ENCODE data around the gene PID1. TPM values are rescaled to one million over a fixed set of nuclear protein-coding genes. Genes with fewer than 3 reads are reported as not detected.

Gene PID1
- polyA plus RNA-seq, 3 donors, result 61.8 to 117 (median 62.3) TPM

DNA sequence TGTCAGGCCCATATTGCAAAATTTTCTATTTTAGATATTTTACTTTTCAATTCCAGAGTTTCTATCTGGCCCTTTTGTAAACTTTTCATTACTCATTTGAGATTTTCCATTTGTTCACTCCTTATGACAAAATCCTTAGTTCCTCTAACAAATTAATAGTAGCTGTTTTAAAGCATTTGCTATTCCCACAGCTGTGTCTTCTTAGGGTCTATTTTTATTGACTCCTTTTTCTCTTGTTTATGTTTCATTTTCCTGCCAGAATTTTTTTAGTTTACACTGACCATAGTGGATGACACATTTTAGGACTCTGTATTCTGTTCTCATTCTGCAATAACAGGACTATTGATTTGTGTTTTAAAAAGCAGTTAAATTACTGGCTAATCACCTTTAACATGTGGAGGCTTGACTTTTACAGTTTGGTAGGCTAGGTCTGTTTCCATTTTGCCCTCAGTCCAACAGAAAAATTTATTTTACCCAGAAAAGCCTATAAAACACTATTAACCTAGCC is 30.0 kb downstream of the PID1 start:
- peaks cover 19 to 50% (median 24%) of the 10 kb centered on the region in 7 donors for H3K9me3 Mint-ChIP-seq
- intact Hi-C loops (cut with micrococcal nuclease), result no loop called here
- Histone ChIP-seq H3K79me2 (ENCODE audit: insufficient read depth, low read length) (no peaks in the 10 kb centered on the region), H3K4me2 (replicated peaks; ENCODE audit: extremely low read depth, low read length, poor library complexity, severe bottlenecking) (no peak overlapping the region), H3K27ac (ENCODE audit: low read depth in 1 of 2, low read length in 2 of 2) (no peak overlapping the region), H3K36me3 (replicated peaks in 1 of 2; ENCODE audit: control insufficient read depth in 1 of 2, insufficient read depth in 2 of 2, low read length in 2 of 2) (peaks cover 0 to 10% of the 10 kb centered on the region in 2 donors), H3K4me3 (replicated peaks in 1 of 3; ENCODE audit: low read depth in 2 of 3, low read length in 3 of 3) (no peak overlapping the region), H4K20me1 (ENCODE audit: insufficient read depth, low read length) (peaks cover 96% of the 10 kb centered on the region), H3K9ac (ENCODE audit: insufficient read depth, low read length, poor library complexity, severe bottlenecking) (no peak overlapping the region), H3K4me1 (ENCODE audit: control insufficient read depth in 1 of 2, insufficient read depth in 2 of 2, low read length in 2 of 2) (no peaks in the 10 kb centered on the region), H3K27me3 (ENCODE audit: control insufficient read depth in 2 of 2, insufficient read depth in 2 of 2, low read length in 2 of 2) (no peaks in the 10 kb centered on the region), H3K9me3 (replicated peaks in 1 of 2; ENCODE audit: control insufficient read depth in 1 of 2, insufficient read depth in 1 of 2, low read length in 2 of 2) (peaks cover 12 to 33% of the 10 kb centered on the region in 2 donors), H2AFZ (ENCODE audit: insufficient read depth, low read depth, low read length, poor library complexity, severe bottlenecking) (no peak overlapping the region)
- no peaks in the 10 kb centered on the region for H3K4me1 Mint-ChIP-seq
- H3K36me3 Mint-ChIP-seq, result peaks cover 4 to 5% of the 10 kb centered on the region in 2 donors
- H3K27ac Mint-ChIP-seq, result no peak overlapping the region
- peaks cover 0 to 6% (median 0%) of the 10 kb centered on the region in 3 donors for H3K27me3 Mint-ChIP-seq (ENCODE audit: low read depth in 3 of 3)
- no peak overlapping the region for H3K4me3 Mint-ChIP-seq
- TF ChIP-seq, protein P1, sequence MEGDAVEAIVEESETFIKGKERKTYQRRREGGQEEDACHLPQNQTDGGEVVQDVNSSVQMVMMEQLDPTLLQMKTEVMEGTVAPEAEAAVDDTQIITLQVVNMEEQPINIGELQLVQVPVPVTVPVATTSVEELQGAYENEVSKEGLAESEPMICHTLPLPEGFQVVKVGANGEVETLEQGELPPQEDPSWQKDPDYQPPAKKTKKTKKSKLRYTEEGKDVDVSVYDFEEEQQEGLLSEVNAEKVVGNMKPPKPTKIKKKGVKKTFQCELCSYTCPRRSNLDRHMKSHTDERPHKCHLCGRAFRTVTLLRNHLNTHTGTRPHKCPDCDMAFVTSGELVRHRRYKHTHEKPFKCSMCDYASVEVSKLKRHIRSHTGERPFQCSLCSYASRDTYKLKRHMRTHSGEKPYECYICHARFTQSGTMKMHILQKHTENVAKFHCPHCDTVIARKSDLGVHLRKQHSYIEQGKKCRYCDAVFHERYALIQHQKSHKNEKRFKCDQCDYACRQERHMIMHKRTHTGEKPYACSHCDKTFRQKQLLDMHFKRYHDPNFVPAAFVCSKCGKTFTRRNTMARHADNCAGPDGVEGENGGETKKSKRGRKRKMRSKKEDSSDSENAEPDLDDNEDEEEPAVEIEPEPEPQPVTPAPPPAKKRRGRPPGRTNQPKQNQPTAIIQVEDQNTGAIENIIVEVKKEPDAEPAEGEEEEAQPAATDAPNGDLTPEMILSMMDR (IDR thresholded peaks at IDR 0.05), result no peak
- DNase-seq, result no peak

DNA sequence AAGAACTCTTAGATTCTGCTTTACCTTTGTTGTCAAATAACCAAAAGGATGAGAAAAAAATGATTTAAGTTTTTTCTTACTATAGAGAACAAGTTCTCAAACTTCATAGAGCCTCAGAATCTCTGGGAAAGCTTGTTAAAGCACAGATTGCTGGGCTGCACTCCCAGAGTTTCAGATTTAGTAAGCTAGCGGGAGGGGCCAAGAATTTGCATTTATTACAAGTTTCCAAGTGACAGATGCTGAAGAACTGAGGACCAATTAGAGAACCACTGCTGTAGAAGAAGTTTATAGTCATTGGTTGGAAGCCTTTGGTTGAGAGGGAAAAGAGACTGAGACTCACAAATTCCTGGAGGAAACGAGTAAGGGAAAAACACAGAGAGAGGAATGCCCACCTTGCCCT is 32.1 kb downstream of the PID1 start:
- Mint-ChIP-seq H3K36me3 (peaks cover 0 to 3% of the 10 kb centered on the region in 2 donors), H3K9me3 (peaks cover 19 to 48% (median 25%) of the 10 kb centered on the region in 7 donors), H3K27ac (no peak overlapping the region), H3K27me3 (ENCODE audit: low read depth in 3 of 3) (peaks cover 0 to 9% (median 2%) of the 10 kb centered on the region in 3 donors), H3K4me1 (no peaks in the 10 kb centered on the region), H3K4me3 (no peak overlapping the region)
- Histone ChIP-seq H3K9me3 (replicated peaks in 1 of 2; ENCODE audit: control insufficient read depth in 1 of 2, insufficient read depth in 1 of 2, low read length in 2 of 2) (peaks cover 12 to 33% of the 10 kb centered on the region in 2 donors), H3K4me2 (replicated peaks; ENCODE audit: extremely low read depth, low read length, poor library complexity, severe bottlenecking) (no peak overlapping the region), H3K4me1 (ENCODE audit: control insufficient read depth in 1 of 2, insufficient read depth in 2 of 2, low read length in 2 of 2) (no peaks in the 10 kb centered on the region), H3K27me3 (ENCODE audit: control insufficient read depth in 2 of 2, insufficient read depth in 2 of 2, low read length in 2 of 2) (no peaks in the 10 kb centered on the region), H4K20me1 (ENCODE audit: insufficient read depth, low read length) (peaks cover 96% of the 10 kb centered on the region), H3K27ac (ENCODE audit: low read depth in 1 of 2, low read length in 2 of 2) (no peak overlapping the region), H3K4me3 (replicated peaks in 1 of 3; ENCODE audit: low read depth in 2 of 3, low read length in 3 of 3) (no peak overlapping the region), H2AFZ (ENCODE audit: insufficient read depth, low read depth, low read length, poor library complexity, severe bottlenecking) (no peak overlapping the region), H3K79me2 (ENCODE audit: insufficient read depth, low read length) (no peaks in the 10 kb centered on the region), H3K36me3 (replicated peaks in 1 of 2; ENCODE audit: control insufficient read depth in 1 of 2, insufficient read depth in 2 of 2, low read length in 2 of 2) (no peaks in the 10 kb centered on the region), H3K9ac (ENCODE audit: insufficient read depth, low read length, poor library complexity, severe bottlenecking) (no peak overlapping the region)
- TF ChIP-seq, protein P1 (IDR thresholded peaks at IDR 0.05), result no peak
- intact Hi-C loops (cut with micrococcal nuclease), result no loop called here
- no peak for DNase-seq
- 0% methylated on average over 1 of the region's 2 CpGs for WGBS (ENCODE audit: insufficient coverage)
